ENCODE results near the gene EDDM3A.
"Not testable (repeated sequence)": the region's sequence is repeated elsewhere in the genome, so short reads cannot be mapped to it uniquely, and the experiment has no call there.

EDDM3A gene

DNA sequence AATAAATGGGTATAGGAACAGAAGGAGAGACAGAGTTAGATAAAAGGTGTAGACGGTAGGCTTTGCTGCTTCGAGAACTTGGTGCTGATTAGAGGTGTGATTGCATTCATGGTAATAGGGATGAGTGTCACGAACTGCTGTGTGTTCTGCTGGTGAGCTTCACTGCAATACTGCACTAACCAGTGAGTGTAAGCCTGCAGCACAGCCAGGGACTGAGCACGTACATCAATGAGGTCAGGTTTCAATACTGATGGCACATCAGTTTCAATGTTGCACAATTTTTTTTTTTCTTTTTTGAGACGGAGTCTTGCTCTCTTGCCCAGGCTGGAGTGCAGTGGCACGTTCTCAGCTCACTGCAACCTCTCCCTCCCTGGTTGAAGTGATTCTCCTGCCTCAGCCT is 24.9 kb upstream of the EDDM3A start:
- TF ChIP-seq GATA1 (IDR thresholded peaks at IDR 0.05; ENCODE audit: low read depth, low read length) (no peak), POLR2A (IDR thresholded peaks at IDR 0.05; ENCODE audit: low read length) (no peak)
- DNase-seq = no peak

DNA sequence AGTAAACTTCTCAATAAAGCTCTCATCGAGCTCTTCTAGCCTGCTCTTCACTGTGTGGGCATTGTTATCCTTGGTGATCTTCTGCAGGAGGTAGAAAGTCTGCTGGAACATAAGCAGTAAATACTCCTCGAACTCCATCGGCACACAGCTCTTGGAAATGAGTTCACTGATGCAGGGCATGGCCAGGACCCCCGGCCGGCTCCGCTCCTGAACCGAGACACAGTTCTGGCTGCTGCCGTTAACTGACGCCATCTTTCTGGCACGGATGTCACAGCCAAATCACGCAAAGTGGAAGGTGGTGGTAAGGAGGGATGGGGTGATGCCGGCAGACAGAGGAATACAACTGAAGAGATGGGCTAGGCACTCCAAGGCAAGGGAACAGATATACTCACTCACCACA is 23.7 kb upstream of the EDDM3A start:
- no peak for DNase-seq

GRCh38 chr14:20723488-20723887 is 22.2 kb upstream of the EDDM3A start:
- TF ChIP-seq GATA1 (IDR thresholded peaks at IDR 0.05; ENCODE audit: low read depth, low read length) (no peak), POLR2A (IDR thresholded peaks at IDR 0.05; ENCODE audit: low read length) (no peak)
- DNase-seq = no peak

More for the DNA sequence above, 23.7 kb upstream of the EDDM3A start:
- no peak for TF ChIP-seq GATA1 (IDR thresholded peaks at IDR 0.05; ENCODE audit: low read depth, low read length)
- TF ChIP-seq POLR2A (IDR thresholded peaks at IDR 0.05; ENCODE audit: low read length) = no peak

DNA sequence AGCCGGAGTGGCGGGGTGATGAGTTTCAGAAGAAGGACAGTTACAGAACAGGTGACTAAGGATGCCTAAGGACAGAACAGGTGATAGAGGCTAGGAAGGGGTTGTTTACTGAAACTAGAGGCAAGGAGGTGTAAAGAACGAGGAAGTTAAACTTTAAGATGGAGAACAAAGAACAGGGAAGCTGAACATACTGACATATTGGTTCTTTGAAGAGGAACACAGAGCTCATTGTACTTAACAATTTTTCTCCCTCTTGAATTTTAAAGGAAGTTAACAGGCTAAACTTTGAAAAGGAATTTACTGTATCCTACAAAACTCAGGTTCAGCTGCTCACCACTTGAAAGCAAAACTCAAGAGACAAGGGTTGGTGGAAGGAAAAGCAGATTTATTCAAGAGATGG is 19.6 kb upstream of the EDDM3A start:
- DNase-seq = not testable (repeated sequence)

DNA sequence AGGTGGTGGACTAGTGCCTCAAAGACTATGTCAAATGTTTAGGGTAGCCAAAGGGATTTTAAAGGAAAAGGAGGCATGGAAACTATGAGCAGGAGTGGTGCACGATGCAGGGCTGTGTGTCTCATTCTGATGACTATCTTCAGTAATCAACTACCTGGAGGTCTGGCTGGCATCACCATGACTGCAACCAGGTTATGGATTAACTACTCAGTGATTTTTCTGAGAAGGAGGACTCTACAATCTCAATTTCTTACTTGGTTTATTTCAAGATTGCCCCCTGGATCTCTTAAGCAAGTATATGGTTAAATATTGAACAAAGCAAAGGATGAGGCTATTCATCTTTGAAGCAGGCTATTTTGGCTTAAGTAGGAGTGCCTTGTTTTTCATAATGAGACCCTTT is 19.2 kb upstream of the EDDM3A start:
- DNase-seq = no peak
- no peak for TF ChIP-seq GATA1 (IDR thresholded peaks at IDR 0.05; ENCODE audit: low read depth, low read length)
- TF ChIP-seq POLR2A (IDR thresholded peaks at IDR 0.05; ENCODE audit: low read length) = no peak

GRCh38 chr14:20730891-20731290 is 14.8 kb upstream of the EDDM3A start:
- no peak for DNase-seq
- TF ChIP-seq GATA1 (IDR thresholded peaks at IDR 0.05; ENCODE audit: low read depth, low read length) (no peak), POLR2A (IDR thresholded peaks at IDR 0.05; ENCODE audit: low read length) (no peak)

DNA sequence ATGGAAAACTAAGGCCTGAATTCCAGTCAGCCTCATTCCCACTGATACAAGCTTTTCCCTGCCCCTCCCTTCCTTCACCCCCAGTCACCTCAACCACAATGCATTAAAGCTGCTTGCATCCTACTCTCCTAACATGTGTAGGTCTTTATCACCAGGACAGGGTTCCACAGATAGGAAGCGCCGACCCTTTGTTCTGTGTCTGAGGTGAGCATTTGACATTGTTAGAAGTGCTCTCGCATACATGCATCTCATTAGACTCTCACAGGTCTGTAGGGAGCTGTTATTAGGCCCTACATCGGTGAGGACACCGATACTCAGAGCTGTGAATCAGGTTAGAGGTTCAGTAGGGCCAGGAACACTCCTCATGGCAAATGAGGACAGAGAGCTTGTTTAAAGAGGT is 13.2 kb upstream of the EDDM3A start:
- no peak for DNase-seq
- TF ChIP-seq GATA1 (IDR thresholded peaks at IDR 0.05; ENCODE audit: low read depth, low read length) (no peak), POLR2A (IDR thresholded peaks at IDR 0.05; ENCODE audit: low read length) (no peak)

- no peak for DNase-seq
- no peak for TF ChIP-seq GATA1 (IDR thresholded peaks at IDR 0.05; ENCODE audit: low read depth, low read length)
- TF ChIP-seq POLR2A (IDR thresholded peaks at IDR 0.05; ENCODE audit: low read length) = no peak
These were observed 12.6 kb upstream of the EDDM3A start for GRCh38 chr14:20732979-20733635.

DNA sequence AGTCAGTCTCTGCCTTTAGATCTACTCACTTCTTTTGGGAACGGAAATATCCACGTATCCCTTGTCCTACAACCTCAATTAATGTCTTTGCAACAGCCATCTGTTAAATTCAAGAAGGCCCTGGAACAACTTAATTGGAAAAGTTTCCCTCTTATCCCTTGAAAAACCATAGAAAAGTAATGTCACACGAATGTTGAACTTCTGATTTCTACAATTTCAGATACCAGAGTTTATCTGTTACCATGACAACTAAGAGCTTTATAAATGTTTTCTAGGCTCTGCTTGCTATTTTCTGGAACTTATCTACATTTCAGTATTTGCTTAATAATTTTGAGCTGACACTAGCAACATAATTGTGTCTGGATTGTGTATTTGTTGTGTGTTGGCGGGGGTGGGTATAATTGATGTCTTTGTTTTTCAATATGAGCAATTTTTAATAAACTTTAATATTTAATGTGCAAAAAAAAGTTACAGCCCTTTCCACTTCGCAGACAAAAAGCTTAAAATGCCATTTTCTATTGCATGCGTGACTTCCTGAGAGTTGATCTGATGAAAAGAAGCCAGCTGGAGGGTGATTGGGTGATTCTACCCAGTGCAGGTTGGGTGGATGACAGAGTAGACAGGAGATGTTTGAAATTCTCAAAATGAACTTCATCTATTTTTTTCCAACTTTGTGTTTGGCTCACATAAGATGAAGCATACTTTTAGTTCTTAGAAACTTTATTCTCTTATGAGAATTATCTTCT is 11.8 kb upstream of the EDDM3A start:
- no peak for DNase-seq
- no peak for TF ChIP-seq POLR2A (IDR thresholded peaks at IDR 0.05; ENCODE audit: low read length)
- no peak for TF ChIP-seq GATA1 (IDR thresholded peaks at IDR 0.05; ENCODE audit: low read depth, low read length)

DNA sequence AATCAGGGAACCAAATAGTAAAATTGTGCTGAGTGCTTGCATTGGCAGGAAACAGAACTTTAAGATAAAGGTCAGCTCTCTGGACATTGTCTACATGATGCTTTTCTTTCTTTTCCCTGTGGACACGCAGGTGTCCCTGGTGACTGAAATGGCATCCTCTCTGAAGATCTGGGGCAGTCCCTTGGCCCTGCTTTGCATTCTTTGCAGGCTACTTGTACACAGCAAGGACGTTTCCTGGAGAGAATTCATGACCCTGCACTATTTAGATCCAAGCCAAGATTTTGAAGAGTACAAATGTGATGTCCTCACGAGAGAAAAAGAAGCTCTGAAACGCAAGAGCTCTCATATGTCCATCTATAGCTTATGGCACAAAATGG is 11.3 kb upstream of the EDDM3A start:
- TF ChIP-seq GATA1 (IDR thresholded peaks at IDR 0.05; ENCODE audit: low read depth, low read length) = no peak
- DNase-seq = no peak

DNA sequence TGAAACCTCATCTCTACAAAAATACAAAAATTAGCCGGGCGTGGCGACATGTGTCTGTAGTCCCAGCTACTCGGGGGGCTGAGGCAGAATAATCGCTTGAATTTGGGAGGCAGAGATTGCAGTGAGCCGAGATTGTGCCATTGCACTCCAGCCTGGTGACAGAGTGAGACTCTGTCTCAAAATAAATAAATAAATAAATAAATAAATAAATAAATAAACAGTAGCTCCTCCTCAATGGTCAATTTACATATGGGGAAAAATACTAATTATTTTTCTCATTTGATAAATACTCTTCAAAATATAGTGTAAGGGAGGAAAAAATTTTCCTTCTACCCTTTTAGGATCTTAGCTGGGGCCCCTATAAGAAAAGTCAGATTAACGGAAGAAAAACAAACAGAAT is 7.4 kb upstream of the EDDM3A start:
- not testable (repeated sequence) for DNase-seq

GRCh38 chr14:20742132-20742531 is 3.6 kb upstream of the EDDM3A start:
- no peak for DNase-seq
- TF ChIP-seq GATA1 (IDR thresholded peaks at IDR 0.05; ENCODE audit: low read depth, low read length) (no peak), POLR2A (IDR thresholded peaks at IDR 0.05; ENCODE audit: low read length) (no peak)

DNA sequence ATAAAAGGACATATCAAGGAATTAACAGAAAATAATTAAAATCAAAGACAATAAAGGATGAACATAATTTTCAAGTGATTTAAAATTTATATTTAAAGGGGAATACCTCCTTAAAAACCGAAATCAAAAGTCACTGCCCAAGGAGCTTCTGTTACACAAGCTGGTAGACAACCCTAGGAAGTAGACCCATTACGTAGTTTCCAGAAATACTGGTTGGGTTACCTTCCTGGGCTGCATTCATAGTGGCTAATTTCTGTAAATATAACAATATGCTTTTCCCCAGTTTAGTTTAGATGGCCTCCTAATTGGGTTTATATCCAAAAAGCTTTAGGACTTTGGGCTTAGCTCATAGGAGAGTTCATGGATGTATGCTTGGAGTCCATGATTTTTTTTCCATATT is 2.1 kb upstream of the EDDM3A start:
- DNase-seq = no peak
- no peak for TF ChIP-seq GATA1 (IDR thresholded peaks at IDR 0.05; ENCODE audit: low read depth, low read length)
- no peak for TF ChIP-seq POLR2A (IDR thresholded peaks at IDR 0.05; ENCODE audit: low read length)

DNA sequence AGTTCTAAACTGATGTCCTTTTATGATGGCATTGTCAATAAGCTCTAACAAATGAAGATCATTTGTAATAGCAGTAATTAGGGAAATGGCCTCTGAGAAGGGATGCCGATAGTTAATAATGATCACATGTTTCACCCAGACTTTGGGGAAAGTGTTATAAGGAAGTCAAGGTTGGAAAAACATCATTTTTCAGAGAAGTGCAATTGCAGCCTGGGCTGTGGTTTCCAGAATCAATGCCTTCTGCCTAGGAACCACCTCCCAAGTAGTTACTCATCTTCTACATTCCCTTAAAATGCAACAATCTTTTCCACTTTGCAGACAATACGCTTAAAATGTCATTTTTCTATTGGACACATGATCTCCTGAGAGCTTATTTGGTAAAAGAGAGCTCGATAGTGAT is 879 bp downstream of the EDDM3A start:
- DNase-seq = no peak
- TF ChIP-seq GATA1 (IDR thresholded peaks at IDR 0.05; ENCODE audit: low read depth, low read length) = no peak

DNA sequence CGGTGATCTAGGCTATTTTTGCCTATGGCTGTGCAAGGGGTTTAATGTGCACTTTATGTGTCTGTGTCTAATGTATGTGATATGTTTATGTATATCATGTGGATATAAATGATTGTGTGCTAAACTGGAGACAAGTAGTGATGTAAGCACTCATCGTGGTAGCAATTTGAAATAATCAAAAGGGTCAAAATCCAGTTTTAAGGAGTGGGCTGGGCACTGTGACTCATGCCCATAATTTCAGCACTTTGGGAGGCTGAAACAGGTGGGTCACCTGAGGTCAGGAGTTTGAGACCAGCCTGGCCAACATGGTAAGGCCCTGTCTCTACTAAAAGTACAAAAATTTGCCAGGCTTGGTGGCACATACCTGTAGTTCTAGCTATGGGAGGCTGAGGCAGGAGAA is 2.8 kb downstream of the EDDM3A start:
- TF ChIP-seq GATA1 (IDR thresholded peaks at IDR 0.05; ENCODE audit: low read depth, low read length) (no peak), POLR2A (IDR thresholded peaks at IDR 0.05; ENCODE audit: low read length) (no peak)
- DNase-seq = no peak

GRCh38 chr14:20750194-20750593 is 4.5 kb downstream of the EDDM3A start:
- no peak for DNase-seq
- TF ChIP-seq GATA1 (IDR thresholded peaks at IDR 0.05; ENCODE audit: low read depth, low read length) = no peak
- TF ChIP-seq POLR2A (IDR thresholded peaks at IDR 0.05; ENCODE audit: low read length) = no peak
